Pulmonary artery endothelial cell (primary cell): ENCODE results near the gene CYP26B1. TPM values are rescaled to one million over a fixed set of nuclear protein-coding genes. Genes with fewer than 3 reads are reported as not detected.

ENCODE experiments used
- DNase-seq: peaks from one replicate; pipeline ENCODE4 v3.0.0-alpha.2; 2011; ENCODE audit warnings: low read depth, low spot score
- total RNA-seq: library from RNA; depleted of rRNA; stranded (reverse); fragments of >200 nt; gene quantifications from 2 replicates; pipeline ENCODE4 v1.2.3, GENCODE V29; 2014

CYP26B1 gene
- total RNA-seq, 1 donor from 2014 or later: 0.13 TPM

GRCh38 chr2:72155737-72156136, 8.1 kb upstream of the CYP26B1 start:
- DNase-seq: no peak

- DNase-seq: no peak
Measured at GRCh38 chr2:72155151-72155550, 7.5 kb upstream of the CYP26B1 start.

GRCh38 chr2:72154386-72154975, 6.8 kb upstream of the CYP26B1 start:
- DNase-seq: no peak

GRCh38 chr2:72153924-72154323, 6.3 kb upstream of the CYP26B1 start:
- DNase-seq: no peak

GRCh38 chr2:72153026-72153791, 5.5 kb upstream of the CYP26B1 start:
- no peak for DNase-seq

- DNase-seq: no peak
Measured at GRCh38 chr2:72150861-72151356, 3.2 kb upstream of the CYP26B1 start.

- peak; percentile 8 for DNase-seq
Measured at GRCh38 chr2:72150157-72150860, 2.6 kb upstream of the CYP26B1 start.

GRCh38 chr2:72149556-72150156, 2.0 kb upstream of the CYP26B1 start:
- no peak for DNase-seq

GRCh38 chr2:72148837-72149555, 1.3 kb upstream of the CYP26B1 start:
- no peak for DNase-seq

- DNase-seq: no peak
Measured at GRCh38 chr2:72148003-72148836, 558 bp upstream of the CYP26B1 start.

GRCh38 chr2:72146347-72147302, 1.0 kb downstream of the CYP26B1 start:
- no peak for DNase-seq

- no peak for DNase-seq
Measured at GRCh38 chr2:72145658-72146329, 1.9 kb downstream of the CYP26B1 start.

- DNase-seq: no peak
Measured at GRCh38 chr2:72145289-72145657, 2.4 kb downstream of the CYP26B1 start.

- no peak for DNase-seq
Measured at GRCh38 chr2:72144632-72145288, 2.9 kb downstream of the CYP26B1 start.

- DNase-seq: no peak
Measured at GRCh38 chr2:72144274-72144631, 3.4 kb downstream of the CYP26B1 start.

- no peak for DNase-seq
Measured at GRCh38 chr2:72143441-72144273, 4.0 kb downstream of the CYP26B1 start.
